PFSK-1 (cell line): ENCODE measurements around the gene STXBP5.

Experiments
- FOXP2 ChIP-seq: optimal IDR thresholded peaks from 2 replicates; pipeline ENCODE3; 2011; ENCODE audit warnings: borderline replicate concordance, control low read depth, inconsistent platforms; ENCODE audit not compliant: insufficient read depth; ENCODE audit errors: extremely low read length, extremely low read depth
- POLR2AphosphoS5 ChIP-seq: IDR thresholded peaks from 2 replicates; pipeline ENCODE4 v1.6.1; 2012; ENCODE audit warnings: low read depth, mild to moderate bottlenecking, control low read depth, low read length, moderate library complexity
- SIN3A ChIP-seq: IDR thresholded peaks from 2 replicates; pipeline ENCODE4 v1.6.1; 2012; ENCODE audit warnings: mild to moderate bottlenecking, low read length, moderate library complexity, borderline replicate concordance; ENCODE audit not compliant: insufficient read depth
- TAF1 ChIP-seq: IDR thresholded peaks from 2 replicates; pipeline ENCODE4 v1.6.1; 2012; ENCODE audit warnings: low read length, control low read depth, borderline replicate concordance; ENCODE audit not compliant: insufficient read depth
- TF ChIP-seq, protein P1 (sequence below), 2 experiments: IDR thresholded peaks; 2 replicates each; pipeline versions ENCODE4 v1.6.1 to v1.8.0; 2011 to 2012; ENCODE audit warnings: low read depth in 2 of 2, low read length in 2 of 2, control low read depth in 1 of 2, inconsistent platforms in 1 of 2, mild to moderate bottlenecking in 1 of 2, moderate library complexity in 1 of 2; ENCODE audit not compliant: insufficient read depth in 1 of 2

DNA sequence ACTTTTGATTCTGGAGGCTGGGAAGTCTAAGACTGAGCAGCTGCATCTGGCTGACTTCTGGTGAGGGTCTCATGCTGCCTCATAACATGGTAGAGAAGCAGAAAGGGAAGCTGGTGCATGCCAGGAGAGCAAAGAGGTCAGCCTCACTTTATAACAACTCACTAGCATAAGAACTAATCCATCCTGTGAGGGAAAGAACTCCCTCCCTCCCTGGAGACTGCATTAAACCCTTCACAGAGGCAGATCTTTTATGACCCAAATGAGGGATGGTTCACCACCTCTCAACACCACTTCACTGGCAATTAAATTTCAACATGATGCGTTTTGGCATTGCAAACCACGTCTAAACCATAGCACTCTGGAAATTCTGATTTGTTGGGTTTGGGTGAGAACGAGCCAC, 33.9 kb downstream of the STXBP5 start:
- TF ChIP-seq TAF1, result no peak
- TF ChIP-seq POLR2AphosphoS5, result no peak
- TF ChIP-seq, protein P1, sequence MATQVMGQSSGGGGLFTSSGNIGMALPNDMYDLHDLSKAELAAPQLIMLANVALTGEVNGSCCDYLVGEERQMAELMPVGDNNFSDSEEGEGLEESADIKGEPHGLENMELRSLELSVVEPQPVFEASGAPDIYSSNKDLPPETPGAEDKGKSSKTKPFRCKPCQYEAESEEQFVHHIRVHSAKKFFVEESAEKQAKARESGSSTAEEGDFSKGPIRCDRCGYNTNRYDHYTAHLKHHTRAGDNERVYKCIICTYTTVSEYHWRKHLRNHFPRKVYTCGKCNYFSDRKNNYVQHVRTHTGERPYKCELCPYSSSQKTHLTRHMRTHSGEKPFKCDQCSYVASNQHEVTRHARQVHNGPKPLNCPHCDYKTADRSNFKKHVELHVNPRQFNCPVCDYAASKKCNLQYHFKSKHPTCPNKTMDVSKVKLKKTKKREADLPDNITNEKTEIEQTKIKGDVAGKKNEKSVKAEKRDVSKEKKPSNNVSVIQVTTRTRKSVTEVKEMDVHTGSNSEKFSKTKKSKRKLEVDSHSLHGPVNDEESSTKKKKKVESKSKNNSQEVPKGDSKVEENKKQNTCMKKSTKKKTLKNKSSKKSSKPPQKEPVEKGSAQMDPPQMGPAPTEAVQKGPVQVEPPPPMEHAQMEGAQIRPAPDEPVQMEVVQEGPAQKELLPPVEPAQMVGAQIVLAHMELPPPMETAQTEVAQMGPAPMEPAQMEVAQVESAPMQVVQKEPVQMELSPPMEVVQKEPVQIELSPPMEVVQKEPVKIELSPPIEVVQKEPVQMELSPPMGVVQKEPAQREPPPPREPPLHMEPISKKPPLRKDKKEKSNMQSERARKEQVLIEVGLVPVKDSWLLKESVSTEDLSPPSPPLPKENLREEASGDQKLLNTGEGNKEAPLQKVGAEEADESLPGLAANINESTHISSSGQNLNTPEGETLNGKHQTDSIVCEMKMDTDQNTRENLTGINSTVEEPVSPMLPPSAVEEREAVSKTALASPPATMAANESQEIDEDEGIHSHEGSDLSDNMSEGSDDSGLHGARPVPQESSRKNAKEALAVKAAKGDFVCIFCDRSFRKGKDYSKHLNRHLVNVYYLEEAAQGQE (IDR thresholded peaks at IDR 0.05; ENCODE audit: insufficient read depth in 1 of 2, low read depth in 2 of 2, low read length in 2 of 2), result no peak
- TF ChIP-seq SIN3A, result no peak
- no peak for TF ChIP-seq FOXP2
